Keratinocyte (primary cell): Measurements from ENCODE around the gene DENND1C. TPM values are rescaled to one million over a fixed set of nuclear protein-coding genes. Genes with fewer than 3 reads are reported as not detected.

Source experiments
- DNase-seq: peaks from one replicate; pipeline ENCODE4 v3.0.0-alpha.2; 2011; ENCODE audit warnings: low read depth, missing footprints, low spot score
- FAIRE-seq: peaks from 2 replicates; lab custom pipeline; 2011; peaks lifted over from hg19 to GRCh38; lab: Jason Lieb, UNC
- H2AFZ ChIP-seq: 2 replicates; pipeline ENCODE4 v1.6.0; 2012; ENCODE audit warnings: low read length, control low read depth, inconsistent platforms; ENCODE audit not compliant: control insufficient read depth
- H3K27ac ChIP-seq: 2 replicates; pipeline ENCODE4 v1.5.1; 2011; ENCODE audit warnings: low read length; ENCODE audit not compliant: control insufficient read depth, insufficient read depth
- H3K27me3 ChIP-seq: 3 replicates; pipeline ENCODE4 v1.6.0; 2011; ENCODE audit warnings: low read length; ENCODE audit not compliant: control insufficient read depth, insufficient read depth; ENCODE audit errors: extremely low read depth
- H3K36me3 ChIP-seq, 2 experiments: 2 replicates in 1 of 2; 3 replicates in 1 of 2; pipeline ENCODE4 v1.5.1; 2011; ENCODE audit warnings: low read length in 2 of 2, mild to moderate bottlenecking in 1 of 2; ENCODE audit not compliant: control insufficient read depth in 2 of 2, insufficient read depth in 2 of 2; ENCODE audit errors: extremely low read depth in 1 of 2
- H3K4me1 ChIP-seq: 3 replicates; pipeline ENCODE4 v1.5.1; 2011; ENCODE audit warnings: low read length; ENCODE audit not compliant: control insufficient read depth, insufficient read depth; ENCODE audit errors: extremely low read depth
- H3K4me2 ChIP-seq: 3 replicates; pipeline ENCODE4 v1.6.0; 2011; ENCODE audit warnings: low read depth, low read length; ENCODE audit not compliant: control insufficient read depth, insufficient read depth; ENCODE audit errors: extremely low read depth
- H3K4me3 ChIP-seq, 3 experiments: fragments of 200-600 bp in 1 of 3; sonication (generic) in 1 of 3; 2 replicates in 2 of 3; 3 replicates in 1 of 3; pipeline ENCODE4 v1.5.1; 2011 to 2016; ENCODE audit warnings: low read length in 3 of 3, mild to moderate bottlenecking in 3 of 3, control low read depth in 2 of 3, inconsistent platforms in 1 of 3, low read depth in 1 of 3, mixed read lengths in 1 of 3, mixed run types in 1 of 3, moderate library complexity in 1 of 3; ENCODE audit not compliant: control insufficient read depth in 2 of 3, insufficient read depth in 2 of 3; ENCODE audit errors: extremely low read depth in 1 of 3
- H3K79me2 ChIP-seq: 2 replicates; pipeline ENCODE4 v1.6.0; 2012; ENCODE audit warnings: low read length; ENCODE audit not compliant: control insufficient read depth, insufficient read depth
- H3K9ac ChIP-seq: 3 replicates; pipeline ENCODE4 v1.6.0; 2011; ENCODE audit warnings: low read length; ENCODE audit not compliant: control insufficient read depth, insufficient read depth; ENCODE audit errors: extremely low read depth
- H3K9me1 ChIP-seq: 3 replicates; pipeline ENCODE4 v1.6.0; 2011; ENCODE audit warnings: low read length; ENCODE audit not compliant: control insufficient read depth, insufficient read depth; ENCODE audit errors: extremely low read depth
- H3K9me3 ChIP-seq: 2 replicates; pipeline ENCODE4 v1.5.1; 2012; ENCODE audit warnings: low read depth, low read length; ENCODE audit not compliant: control insufficient read depth
- H4K20me1 ChIP-seq: 3 replicates; pipeline ENCODE4 v1.6.0; 2011; ENCODE audit warnings: low read length; ENCODE audit not compliant: control insufficient read depth, insufficient read depth; ENCODE audit errors: extremely low read depth
- CTCF ChIP-seq, 3 experiments: IDR thresholded peaks in 1 of 3; conservative IDR thresholded peaks in 1 of 3; optimal IDR thresholded peaks in 1 of 3; 2 replicates in 2 of 3; 3 replicates in 1 of 3; pipeline versions ENCODE3 to v1.5.1; 2011; ENCODE audit warnings: low read length in 3 of 3, mild to moderate bottlenecking in 3 of 3, moderate library complexity in 2 of 3, control low read depth in 1 of 3, inconsistent platforms in 1 of 3; ENCODE audit not compliant: insufficient read depth in 2 of 3; ENCODE audit errors: extremely low read depth in 1 of 3
- EZH2 ChIP-seq: IDR thresholded peaks from one replicate; pipeline ENCODE4 v1.6.1; 2012; ENCODE audit warnings: inconsistent platforms, mild to moderate bottlenecking, low read length, moderate library complexity
- dilution Hi-C: fragments of 300-500 bp; cut with MboI; formaldehyde crosslinking; loops from one replicate; pipeline ENCODE4 v1.7.0; 2020; ENCODE audit warnings: low sequenced_read_pairs; ENCODE audit not compliant: extremely low pct_ligation_motif_present
- polyA plus RNA-seq, 5 experiments: library from polyadenylated mRNA; depleted of rRNA in 3 of 5; stranded (reverse) in 3 of 5; stranded (forward) in 1 of 5; unstranded in 1 of 5; fragments of >200 nt; gene quantifications; 1 replicate in 1 of 5; 2 replicates in 3 of 5; 3 replicates in 1 of 5; pipeline versions ENCODE4 v1.2.1 to v1.2.3, GENCODE V29; 2011 to 2012; ENCODE audit warnings: missing spikeins in 2 of 5, low read depth in 1 of 5, low replicate concordance in 1 of 5

The DENND1C gene
- polyA plus RNA-seq, 1 donor (not counting 4 experiments of a cell fraction or from before 2014, with no cell fraction given), result 0.09 TPM

GRCh38 chr19:6514089-6514488 lies 32.5 kb upstream of the DENND1C start:
- Histone ChIP-seq H3K4me2 (no peak overlapping the region), H4K20me1 (no peaks in the 10 kb centered on the region), H3K79me2 (no peaks in the 10 kb centered on the region), H3K27ac (no peak overlapping the region), H3K9me1 (no peaks in the 10 kb centered on the region), H3K36me3 (no peaks in the 10 kb centered on the region), H3K4me3 (no peak overlapping the region), H3K27me3 (no peaks in the 10 kb centered on the region), H3K9ac (no peak overlapping the region), H2AFZ (no peak overlapping the region), H3K9me3 (no peaks in the 10 kb centered on the region), H3K4me1 (peaks cover 1% of the 10 kb centered on the region)
- FAIRE-seq (no peak), DNase-seq (no peak)
- dilution Hi-C loops, result no loop called here
- no peak for TF ChIP-seq EZH2
- TF ChIP-seq CTCF (optimal IDR thresholded peaks at IDR 0.05 in 1 of 3, IDR thresholded peaks at IDR 0.05 in 1 of 3, conservative IDR thresholded peaks at IDR 0.05 in 1 of 3; ENCODE audit: extremely low read depth in 1 of 3, insufficient read depth in 2 of 3, low read length in 3 of 3), result no peak

GRCh38 chr19:6510618-6511017 lies 29.0 kb upstream of the DENND1C start:
- H2AFZ ChIP-seq, result no peak overlapping the region
- H3K36me3 ChIP-seq, result no peaks in the 10 kb centered on the region
- H3K4me2 ChIP-seq, result no peak overlapping the region
- H3K9me3 ChIP-seq, result no peaks in the 10 kb centered on the region
- no peaks in the 10 kb centered on the region for H3K79me2 ChIP-seq
- H3K27me3 ChIP-seq, result no peaks in the 10 kb centered on the region
- H3K27ac ChIP-seq, result no peak overlapping the region
- FAIRE-seq (no peak), DNase-seq (no peak)
- no peaks in the 10 kb centered on the region for H3K9me1 ChIP-seq
- no peaks in the 10 kb centered on the region for H3K4me1 ChIP-seq
- dilution Hi-C loops, result no loop called here
- no peak overlapping the region for H3K4me3 ChIP-seq
- H3K9ac ChIP-seq, result no peak overlapping the region
- H4K20me1 ChIP-seq, result no peaks in the 10 kb centered on the region
- no peak for TF ChIP-seq EZH2
- TF ChIP-seq CTCF (optimal IDR thresholded peaks at IDR 0.05 in 1 of 3, IDR thresholded peaks at IDR 0.05 in 1 of 3, conservative IDR thresholded peaks at IDR 0.05 in 1 of 3; ENCODE audit: extremely low read depth in 1 of 3, insufficient read depth in 2 of 3, low read length in 3 of 3), result no peak
